ENCODE measurements around the gene MAP1LC3B2. TPM values are rescaled to one million over a fixed set of nuclear protein-coding genes. Genes with fewer than 3 reads are reported as not detected.

The MAP1LC3B2 gene
- total RNA-seq, 1 experiment from 2014 or later: 1.5 TPM

DNA sequence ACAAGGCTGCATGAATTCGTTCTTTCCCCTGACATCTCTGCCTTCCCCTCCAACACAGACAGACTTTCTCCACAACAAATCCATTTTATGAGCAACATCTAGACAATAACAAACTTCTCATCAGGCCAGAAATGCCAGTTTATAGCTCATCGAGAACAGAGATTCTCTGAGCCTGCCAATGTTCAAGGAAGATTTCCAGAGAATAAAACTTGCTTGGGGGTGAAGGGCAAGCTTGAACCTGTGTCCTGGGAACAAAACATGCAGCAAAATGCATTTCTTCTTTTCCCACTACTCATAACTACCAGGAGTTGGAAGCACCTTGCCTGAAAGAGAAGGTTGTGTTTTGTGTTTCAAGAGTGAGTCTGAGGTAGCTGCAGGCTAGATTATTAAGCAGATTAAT lies 6.8 kb downstream of the MAP1LC3B2 start:
- no peak overlapping the region for H3K23ac ChIP-seq (ENCODE audit: insufficient read length, low read depth, low read length)
- H4K91ac ChIP-seq (ENCODE audit: insufficient read length, low read depth, low read length): no peak overlapping the region
- no peaks in the 10 kb centered on the region for H3K23me2 ChIP-seq (ENCODE audit: insufficient read length, low read depth, low read length, poor library complexity, severe bottlenecking)
- no peak overlapping the region for H3K27ac Mint-ChIP-seq
- TF ChIP-seq CTCF (conservative IDR thresholded peaks at IDR 0.05): no peak
- no peak overlapping the region for H3K56ac ChIP-seq (ENCODE audit: insufficient read length, low read depth, low read length)
- H3K4me1 ChIP-seq (ENCODE audit: insufficient read depth, low read length): no peaks in the 10 kb centered on the region
- H3K27me3 ChIP-seq (ENCODE audit: insufficient read depth, low read length): no peaks in the 10 kb centered on the region
- peaks cover 0 to 3% of the 10 kb centered on the region in 2 experiments; a peak in 2 of 4 replicates for H3K4me1 Mint-ChIP-seq
- no peak overlapping the region for H3K4ac ChIP-seq (ENCODE audit: low read depth, low read length)
- no peak overlapping the region for H2BK5ac ChIP-seq (ENCODE audit: insufficient read length, low read length)
- H4K5ac ChIP-seq (ENCODE audit: insufficient read length, low read depth, low read length): no peak overlapping the region
- no peak overlapping the region for H2BK15ac ChIP-seq (ENCODE audit: low read depth, low read length)
- H3K9me3 Mint-ChIP-seq: peaks cover 16 to 17% of the 10 kb centered on the region in 2 experiments
- no peak overlapping the region for H3K14ac ChIP-seq (ENCODE audit: insufficient read depth, low read length)
- H3K79me2 ChIP-seq (ENCODE audit: insufficient read depth, low read length): no peaks in the 10 kb centered on the region
- no peak overlapping the region for H4K8ac ChIP-seq (replicated peaks; ENCODE audit: insufficient read length, low read depth, low read length)
- peaks cover 2% of the 10 kb centered on the region; the same call in 1 of the 2 replicates for H3K27me3 Mint-ChIP-seq (ENCODE audit: low read depth)
- H2BK20ac ChIP-seq (ENCODE audit: low read depth, low read length, poor library complexity, severe bottlenecking): no peak overlapping the region
- H2BK120ac ChIP-seq (ENCODE audit: low read depth, low read length, poor library complexity, severe bottlenecking): no peak overlapping the region
- no peak overlapping the region for H3K27ac ChIP-seq (ENCODE audit: insufficient read length, low read depth, low read length)
- no peak overlapping the region for H3K4me2 ChIP-seq (ENCODE audit: insufficient read depth, insufficient read length, low read length)
- no peak overlapping the region for H3K18ac ChIP-seq (ENCODE audit: insufficient read length, low read depth, low read length)
- H3K79me1 ChIP-seq (ENCODE audit: insufficient read depth, low read depth, low read length, poor library complexity, severe bottlenecking): no peaks in the 10 kb centered on the region
- no peak overlapping the region for H3K9ac ChIP-seq (ENCODE audit: extremely low read depth, insufficient read length, low read length)
- H4K20me1 ChIP-seq (ENCODE audit: control insufficient read depth, insufficient read depth, insufficient read length): no peaks in the 10 kb centered on the region
- no peak overlapping the region for H3K4me3 Mint-ChIP-seq
- no peak overlapping the region for H2AFZ ChIP-seq (ENCODE audit: low read length)
- peaks cover 3 to 23% (median 3%) of the 10 kb centered on the region in 3 experiments; a peak in 6 of 7 replicates for H3K36me3 Mint-ChIP-seq (ENCODE audit: insufficient read depth in 1 of 3, low read depth in 3 of 3)
- H3T11ph ChIP-seq (ENCODE audit: low read length): no peak overlapping the region
- H3K9me3 ChIP-seq (ENCODE audit: control insufficient read depth, low read depth, low read length): no peaks in the 10 kb centered on the region
- WGBS (ENCODE audit: extremely low coverage, insufficient read length, low lambda C conversion rate): no CpG with 5 or more reads among the region's 2 CpGs
- no peak for DNase-seq
- H2AK5ac ChIP-seq (ENCODE audit: insufficient read length, low read length): no peak overlapping the region
- no peak overlapping the region for H2BK12ac ChIP-seq (ENCODE audit: insufficient read length, low read depth, low read length)
